ENCODE data around the gene AP3S2. TPM values are rescaled to one million over a fixed set of nuclear protein-coding genes. Genes with fewer than 3 reads are reported as not detected.

The AP3S2 gene
- total RNA-seq, 4 donors from 2014 or later: 15.5 to 70.4 (median 28.4) TPM

GRCh38 chr15:89936051-89936785, 42.4 kb upstream of the AP3S2 start:
- Histone ChIP-seq H3K27me3 (no peaks in the 10 kb centered on the region), H3K4me1 (no peaks in the 10 kb centered on the region), H3K36me3 (no peaks in the 10 kb centered on the region), H3K4me3 (no peak overlapping the region), H3K9me3 (no peaks in the 10 kb centered on the region), H3K27ac (no peak overlapping the region)
- no peak for TF ChIP-seq POLR2A (IDR thresholded peaks at IDR 0.05)
- no peak for TF ChIP-seq EP300 (IDR thresholded peaks at IDR 0.05)
- TF ChIP-seq CTCF (IDR thresholded peaks at IDR 0.05): no peak
- TF ChIP-seq POLR2AphosphoS5 (IDR thresholded peaks at IDR 0.05): no peak
- DNase-seq (ENCODE audit: low spot score in 2 of 2): no peak
- WGBS: 83% methylated on average over 8 of the region's 8 CpGs

GRCh38 chr15:89932880-89933279, 39.1 kb upstream of the AP3S2 start:
- H3K9me3 ChIP-seq: no peaks in the 10 kb centered on the region
- H3K4me1 ChIP-seq: no peaks in the 10 kb centered on the region
- DNase-seq (ENCODE audit: low spot score in 2 of 2): no peak
- H3K36me3 ChIP-seq: no peaks in the 10 kb centered on the region
- 95% methylated on average over 3 of the region's 3 CpGs for WGBS
- no peaks in the 10 kb centered on the region for H3K27me3 ChIP-seq
- no peak overlapping the region for H3K4me3 ChIP-seq
- TF ChIP-seq CTCF (IDR thresholded peaks at IDR 0.05) (no peak), POLR2AphosphoS5 (IDR thresholded peaks at IDR 0.05) (no peak), POLR2A (IDR thresholded peaks at IDR 0.05) (no peak), EP300 (IDR thresholded peaks at IDR 0.05) (no peak)
- H3K27ac ChIP-seq: no peak overlapping the region

GRCh38 chr15:89928421-89928820, 34.6 kb upstream of the AP3S2 start:
- H3K9me3 ChIP-seq: no peaks in the 10 kb centered on the region
- no peak overlapping the region for H3K4me3 ChIP-seq
- no peak overlapping the region for H3K27ac ChIP-seq
- H3K36me3 ChIP-seq: no peaks in the 10 kb centered on the region
- DNase-seq (ENCODE audit: low spot score in 2 of 2): no peak
- H3K27me3 ChIP-seq: no peaks in the 10 kb centered on the region
- no peaks in the 10 kb centered on the region for H3K4me1 ChIP-seq
- no peak for TF ChIP-seq POLR2AphosphoS5 (IDR thresholded peaks at IDR 0.05)
- no peak for TF ChIP-seq POLR2A (IDR thresholded peaks at IDR 0.05)
- no peak for TF ChIP-seq EP300 (IDR thresholded peaks at IDR 0.05)
- TF ChIP-seq CTCF (IDR thresholded peaks at IDR 0.05): no peak
- WGBS: 85% methylated on average over 4 of the region's 4 CpGs

GRCh38 chr15:89926158-89926557, 32.4 kb upstream of the AP3S2 start:
- 52% methylated on average over 2 of the region's 2 CpGs for WGBS
- DNase-seq (ENCODE audit: low spot score in 2 of 2): no peak
- Histone ChIP-seq H3K27ac (no peak overlapping the region), H3K4me1 (no peaks in the 10 kb centered on the region), H3K36me3 (no peaks in the 10 kb centered on the region), H3K27me3 (no peaks in the 10 kb centered on the region), H3K4me3 (no peak overlapping the region), H3K9me3 (no peaks in the 10 kb centered on the region)
- TF ChIP-seq EP300 (IDR thresholded peaks at IDR 0.05) (no peak), POLR2A (IDR thresholded peaks at IDR 0.05) (no peak), POLR2AphosphoS5 (IDR thresholded peaks at IDR 0.05) (no peak), CTCF (IDR thresholded peaks at IDR 0.05) (no peak)

DNA sequence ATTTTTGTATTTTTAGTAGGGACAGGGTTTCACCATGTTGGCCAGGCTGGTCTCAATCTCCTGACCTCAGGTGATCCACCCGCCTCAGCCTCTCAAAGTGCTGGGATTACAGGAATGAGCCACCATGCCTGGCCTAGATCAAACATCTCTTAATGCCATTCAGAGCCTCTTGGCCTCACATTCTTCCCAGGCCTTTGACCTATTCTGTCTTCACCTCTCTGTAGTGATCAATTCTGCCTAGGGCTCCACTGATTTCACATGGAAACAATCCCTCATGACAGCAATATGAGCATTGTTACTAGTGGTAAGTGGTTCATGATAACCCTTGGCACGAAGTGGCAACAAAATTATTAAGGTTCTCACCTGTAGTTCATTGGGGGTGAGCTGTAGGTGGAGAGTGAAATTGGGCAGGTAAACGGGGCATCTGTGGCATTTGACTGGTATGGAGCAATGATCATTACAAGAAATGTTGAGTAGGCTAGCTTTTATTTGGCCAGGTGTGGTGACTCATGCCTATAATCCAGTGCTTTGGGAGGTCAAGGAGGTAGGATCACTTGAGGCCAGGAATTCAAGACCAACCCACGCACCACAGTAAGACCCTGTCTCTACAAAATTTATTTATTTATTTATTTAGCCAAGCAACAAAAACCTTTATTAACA, 23.8 kb upstream of the AP3S2 start:
- 79% methylated on average over 4 of the region's 4 CpGs for WGBS
- Histone ChIP-seq H3K27ac (no peak overlapping the region), H3K4me3 (no peak overlapping the region), H3K27me3 (no peaks in the 10 kb centered on the region), H3K4me1 (peaks cover 7% of the 10 kb centered on the region), H3K9me3 (no peaks in the 10 kb centered on the region), H3K36me3 (no peaks in the 10 kb centered on the region)
- no peak for DNase-seq (ENCODE audit: low spot score in 2 of 2)
- TF ChIP-seq POLR2A (IDR thresholded peaks at IDR 0.05) (no peak), CTCF (IDR thresholded peaks at IDR 0.05) (no peak), POLR2AphosphoS5 (IDR thresholded peaks at IDR 0.05) (no peak), EP300 (IDR thresholded peaks at IDR 0.05) (no peak)

Data from suprapubic skin (tissue), 4 donors.